IMR-90 (cell line): Measurements from ENCODE around the gene TOMM34. TPM values are rescaled to one million over a fixed set of nuclear protein-coding genes. Genes with fewer than 3 reads are reported as not detected.

ENCODE experiments used
- ATAC-seq: fragments of 200-7000 bp; cut with Tn5 transposase; 2 replicates; pipeline ENCODE4 v1.9.1; 2020; ENCODE audit warnings: low read depth, mild to moderate bottlenecking, moderate library complexity
- BruUV-seq: library from RNA; stranded (reverse); fragments of 400-500 nt; replicated peaks from 2 replicates; lab custom pipeline; 2021; lab: Mats Ljungman, UMichigan
- CTCF ChIA-PET: fragments of 300-600 bp; formaldehyde crosslinking; extraction: SDS; loops from one replicate; lab custom pipeline; 2021; ENCODE audit warnings: antibody characterized with exemption; lab: Yijun Ruan, JAX
- POLR2A ChIA-PET: fragments of 300-600 bp; sonication (Branson Sonifier 250); formaldehyde crosslinking; loops from one replicate; lab custom pipeline; 2022; ENCODE audit warnings: antibody characterized with exemption; ENCODE audit not compliant: unreplicated experiment; lab: Charles Lee
- DNase-seq: peaks from one replicate; pipeline ENCODE4 v3.0.0; 2013
- H2AFZ ChIP-seq: replicated peaks from 2 replicates; pipeline ENCODE3; 2013; ENCODE audit warnings: low read length, mild to moderate bottlenecking; ENCODE audit not compliant: poor library complexity
- H2AK5ac ChIP-seq: 2 replicates; pipeline ENCODE4 v1.6.1; 2013; ENCODE audit warnings: low read depth, low read length, inconsistent platforms
- H2AK9ac ChIP-seq: replicated peaks from 2 replicates; pipeline ENCODE3; 2013; ENCODE audit warnings: mild to moderate bottlenecking, low read depth, low read length, moderate library complexity; ENCODE audit not compliant: poor library complexity
- H2BK120ac ChIP-seq: 2 replicates; pipeline ENCODE4 v1.6.1; 2013; ENCODE audit warnings: low read depth, low read length, inconsistent platforms
- H2BK15ac ChIP-seq: 3 replicates; pipeline ENCODE4 v1.6.1; 2013; ENCODE audit warnings: low read depth, low read length, inconsistent platforms
- H2BK20ac ChIP-seq: 2 replicates; pipeline ENCODE4 v1.6.1; 2013; ENCODE audit warnings: low read depth, mild to moderate bottlenecking, inconsistent platforms, low read length, moderate library complexity
- H2BK5ac ChIP-seq: 2 replicates; pipeline ENCODE4 v1.6.1; 2013; ENCODE audit warnings: mild to moderate bottlenecking, low read depth, low read length, inconsistent platforms; ENCODE audit not compliant: poor library complexity, severe bottlenecking
- H3K14ac ChIP-seq: replicated peaks from 2 replicates; pipeline ENCODE4 v1.6.1; 2013; ENCODE audit warnings: low read depth, low read length, inconsistent platforms
- H3K18ac ChIP-seq: 2 replicates; pipeline ENCODE4 v1.6.1; 2013; ENCODE audit warnings: low read depth, low read length, control low read depth
- H3K23ac ChIP-seq: 2 replicates; pipeline ENCODE4 v1.6.1; 2013; ENCODE audit warnings: low read depth, low read length, inconsistent platforms
- H3K27ac ChIP-seq: 2 replicates; pipeline ENCODE4 v1.5.1; 2013; ENCODE audit warnings: mild to moderate bottlenecking, control low read depth, low read length; ENCODE audit not compliant: insufficient read depth
- H3K27me3 ChIP-seq: 2 replicates; pipeline ENCODE4 v1.6.1; 2013; ENCODE audit warnings: low read length; ENCODE audit not compliant: control insufficient read depth, insufficient read depth
- H3K36me3 ChIP-seq: 2 replicates; pipeline ENCODE4 v1.6.1; 2013; ENCODE audit warnings: low read length, mixed read lengths; ENCODE audit not compliant: control insufficient read depth, insufficient read depth
- H3K4ac ChIP-seq: 2 replicates; pipeline ENCODE4 v1.6.1; 2013; ENCODE audit warnings: low read depth, low read length, inconsistent platforms
- H3K4me1 ChIP-seq: 2 replicates; pipeline ENCODE4 v1.6.1; 2013; ENCODE audit warnings: low read length, mixed read lengths; ENCODE audit not compliant: control insufficient read depth, insufficient read depth
- H3K4me2 ChIP-seq: 2 replicates; pipeline ENCODE4 v1.6.1; 2013; ENCODE audit warnings: low read depth, mild to moderate bottlenecking, control low read depth, low read length, moderate library complexity
- H3K4me3 ChIP-seq: 2 replicates; pipeline ENCODE4 v1.5.1; 2013; ENCODE audit warnings: low read depth, mild to moderate bottlenecking, control low read depth, low read length, moderate library complexity; ENCODE audit not compliant: insufficient read depth
- H3K56ac ChIP-seq: 2 replicates; pipeline ENCODE4 v1.6.1; 2013; ENCODE audit warnings: low read length, inconsistent platforms; ENCODE audit not compliant: insufficient read depth; ENCODE audit errors: extremely low read depth
- H3K79me1 ChIP-seq, 2 experiments: 2 replicates each; pipeline ENCODE4 v1.6.1; 2013; ENCODE audit warnings: low read length in 2 of 2, inconsistent platforms in 1 of 2, low read depth in 1 of 2
- H3K9ac ChIP-seq: 2 replicates; pipeline ENCODE4 v1.6.1; 2013; ENCODE audit warnings: low read depth, low read length, control low read depth
- H3K9me1 ChIP-seq: 2 replicates; pipeline ENCODE4 v1.6.1; 2013; ENCODE audit warnings: low read length, inconsistent platforms; ENCODE audit not compliant: insufficient read depth
- H3K9me3 ChIP-seq: 2 replicates; pipeline ENCODE4 v1.6.1; 2013; ENCODE audit warnings: low read length; ENCODE audit not compliant: control insufficient read depth, insufficient read depth
- H4K20me1 ChIP-seq: 2 replicates; pipeline ENCODE4 v1.6.1; 2013; ENCODE audit warnings: low read length, inconsistent platforms; ENCODE audit not compliant: insufficient read depth
- H4K5ac ChIP-seq: 2 replicates; pipeline ENCODE4 v1.6.1; 2013; ENCODE audit warnings: mild to moderate bottlenecking, low read depth, low read length, control low read depth
- H4K8ac ChIP-seq, 2 experiments: 2 replicates each; pipeline ENCODE4 v1.6.1; 2013; ENCODE audit warnings: low read depth in 2 of 2, low read length in 2 of 2, control low read depth in 1 of 2, inconsistent platforms in 1 of 2
- H4K91ac ChIP-seq: 2 replicates; pipeline ENCODE4 v1.6.1; 2013; ENCODE audit warnings: low read depth, low read length, inconsistent platforms; ENCODE audit not compliant: insufficient read depth
- BHLHE40 ChIP-seq: fragments of 150-350 bp; IDR thresholded peaks from 2 replicates; pipeline ENCODE4 v1.6.1; 2016; ENCODE audit warnings: mild to moderate bottlenecking, low read depth, low read length
- CEBPB ChIP-seq: IDR thresholded peaks from 2 replicates; pipeline ENCODE4 v1.6.1; 2012; ENCODE audit warnings: low read depth, low read length, improper control_type of control experiment
- CHD1 ChIP-seq: IDR thresholded peaks from 2 replicates; pipeline ENCODE4 v1.6.1; 2012; ENCODE audit warnings: low read depth, low read length, improper control_type of control experiment
- CTCF ChIP-seq: conservative IDR thresholded peaks from 2 replicates; pipeline ENCODE4 v1.5.1; 2012; ENCODE audit warnings: mild to moderate bottlenecking, low read depth, low read length, improper control_type of control experiment
- ELK1 ChIP-seq: fragments of 150-350 bp; IDR thresholded peaks from 2 replicates; pipeline ENCODE4 v1.6.1; 2016; ENCODE audit warnings: low read depth, mild to moderate bottlenecking, low read length, moderate library complexity, borderline replicate concordance
- FOS ChIP-seq: fragments of 150-350 bp; IDR thresholded peaks from 2 replicates; pipeline ENCODE4 v1.6.1; 2016; ENCODE audit warnings: low read depth, low read length
- MAFK ChIP-seq: IDR thresholded peaks from 2 replicates; pipeline ENCODE4 v1.6.1; 2012; ENCODE audit warnings: low read depth, low read length, improper control_type of control experiment
- MAZ ChIP-seq: IDR thresholded peaks from 2 replicates; pipeline ENCODE4 v1.6.1; 2012; ENCODE audit warnings: low read depth, mild to moderate bottlenecking, low read length, improper control_type of control experiment, moderate library complexity, borderline replicate concordance
- MXI1 ChIP-seq: IDR thresholded peaks from 2 replicates; pipeline ENCODE4 v1.6.1; 2012; ENCODE audit warnings: low read depth, mild to moderate bottlenecking, low read length, moderate library complexity, borderline replicate concordance
- NFE2L2 ChIP-seq: fragments of 150-350 bp; IDR thresholded peaks from 2 replicates; pipeline ENCODE4 v1.6.1; 2016; ENCODE audit warnings: low read depth, mild to moderate bottlenecking, low read length
- POLR2A ChIP-seq: IDR thresholded peaks from 2 replicates; pipeline ENCODE4 v1.6.1; 2012; ENCODE audit warnings: mild to moderate bottlenecking, low read depth, low read length
- RAD21 ChIP-seq: IDR thresholded peaks from 2 replicates; pipeline ENCODE4 v1.6.1; 2012; ENCODE audit warnings: low read length, improper control_type of control experiment
- RCOR1 ChIP-seq: IDR thresholded peaks from 2 replicates; pipeline ENCODE4 v1.6.1; 2012; ENCODE audit warnings: mild to moderate bottlenecking, low read length, improper control_type of control experiment; ENCODE audit not compliant: insufficient replicate concordance
- RFX5 ChIP-seq: IDR thresholded peaks from 2 replicates; pipeline ENCODE4 v1.8.0; 2012; ENCODE audit warnings: low read depth, mild to moderate bottlenecking, low read length, moderate library complexity
- SMC3 ChIP-seq: fragments of 150-350 bp; IDR thresholded peaks from 2 replicates; pipeline ENCODE4 v1.6.1; 2016; ENCODE audit warnings: low read depth, mild to moderate bottlenecking, antibody characterized with exemption, low read length, moderate library complexity
- USF2 ChIP-seq: fragments of 150-350 bp; IDR thresholded peaks from 2 replicates; pipeline ENCODE4 v1.6.1; 2017; ENCODE audit warnings: mild to moderate bottlenecking, antibody characterized with exemption, low read length, low read depth
- WGBS, 2 experiments: methylation state at CpG; one replicate each; pipeline versions ENCODE4 v1.1.5 to v1.1.7; 2013; ENCODE audit warnings: missing lambda C conversion rate in 2 of 2; ENCODE audit not compliant: insufficient read length in 1 of 2; ENCODE audit errors: extremely low coverage in 2 of 2; 5-methylcytosine and 5-hydroxymethylcytosine counted together
- dilution Hi-C: fragments of 300-500 bp; cut with HindIII; formaldehyde crosslinking; loops from one replicate; pipeline ENCODE4 v1.14.3; 2018; ENCODE audit warnings: low sequenced_read_pairs; ENCODE audit not compliant: unreplicated experiment
- in situ Hi-C: fragments of 300-500 bp; cut with MboI; formaldehyde crosslinking; loops from 3 replicates; pipeline ENCODE4 v1.14.3; 2019; ENCODE audit warnings: low sequenced_read_pairs, inconsistent platforms, mixed read lengths
- intact Hi-C: fragments of 100-400 bp; cut with micrococcal nuclease; formaldehyde crosslinking; loops from 2 replicates; pipeline ENCODE4 v1.10.0; 2022
- polyA plus RNA-seq, 3 experiments: library from polyadenylated mRNA; depleted of rRNA; stranded (reverse); fragments of >200 nt; gene quantifications; 2 replicates each; pipeline ENCODE4 v1.2.3, GENCODE V29; 2012; ENCODE audit warnings: low replicate concordance in 1 of 3
- total RNA-seq: library from RNA; depleted of rRNA; stranded (reverse); fragments of >200 nt; gene quantifications from 2 replicates; pipeline ENCODE4 v1.2.3, GENCODE V29; 2012

TOMM34 gene
- total and polyA plus RNA-seq, 2 of the 4 experiments (the other 2 are of a cell fraction) = 97.5 to 101 TPM

GRCh38 chr20:44946271-44946852, 13.8 kb downstream of the TOMM34 start:
- no peaks in the 10 kb centered on the region for H3K27me3 ChIP-seq
- POLR2A ChIA-PET = no interaction called here
- BruUV-seq = no TSS peak

More at GRCh38 chr20:44946271-44946852, 13.8 kb downstream of the TOMM34 start:
- H4K8ac ChIP-seq = no peak overlapping the region
- H2BK5ac ChIP-seq = no peak overlapping the region
- H3K9me1 ChIP-seq = peaks cover under 1% of the 10 kb centered on the region; the same call in 1 of the 2 replicates
- no peak overlapping the region for H4K91ac ChIP-seq
- H3K4me1 ChIP-seq = peaks cover 2% of the 10 kb centered on the region; the same call in 1 of the 2 replicates
- DNase-seq = peak; percentile 26
- H2AK5ac ChIP-seq = no peak overlapping the region
- H3K9me3 ChIP-seq = no peaks in the 10 kb centered on the region
- TF ChIP-seq ELK1 (no peak), CTCF (no peak), CEBPB (no peak), BHLHE40 (no peak), MAZ (no peak), RAD21 (no peak), CHD1 (no peak), NFE2L2 (no peak), RCOR1 (no peak), POLR2A (no peak), USF2 (no peak), FOS (no peak), MAFK (no peak), MXI1 (no peak), RFX5 (no peak), SMC3 (no peak)
- no peak overlapping the region for H2AFZ ChIP-seq
- no peak overlapping the region for H3K27ac ChIP-seq
- intact Hi-C loops = no loop called here
- in situ Hi-C loops = no loop called here
- H3K14ac ChIP-seq = no peak overlapping the region
- no peak overlapping the region for H3K4me2 ChIP-seq
- H3K18ac ChIP-seq = no peak overlapping the region
- H4K20me1 ChIP-seq = no peaks in the 10 kb centered on the region
- no peak overlapping the region for H3K4me3 ChIP-seq
- no peak overlapping the region for H3K56ac ChIP-seq
- H3K9ac ChIP-seq = no peak overlapping the region
- H3K4ac ChIP-seq = no peak overlapping the region
- H2BK120ac ChIP-seq = no peak overlapping the region
- dilution Hi-C loops = no loop called here
- CTCF ChIA-PET = interaction anchor here (1.0 kb wide), 1 partner anchor 13 kb away, joined by 6 read pairs; no protein-coding TSS in a partner anchor
- no peak overlapping the region for H2BK15ac ChIP-seq
- no peak overlapping the region for H4K5ac ChIP-seq
- H3K36me3 ChIP-seq = peaks cover 51% of the 10 kb centered on the region
- no peak overlapping the region for H2BK20ac ChIP-seq
- no peak overlapping the region for H2AK9ac ChIP-seq
- no CpG with 5 or more reads among the region's 2 CpGs for WGBS, 2 experiments
- ATAC-seq = peak; percentile 24
- peaks cover 0 to 8% of the 10 kb centered on the region in 2 experiments; a peak in 2 of 4 replicates for H3K79me1 ChIP-seq
- no peak overlapping the region for H3K23ac ChIP-seq
